Stimulated activated CD8-positive, alpha-beta memory T cell treated with anti-CD3 and anti-CD28 coated beads, Interleukin-15, amount 100 ng/mL, for 1 hour (primary cell): ENCODE measurements around the gene RPA3.

Experiments
- DNase-seq: peaks from one replicate; pipeline ENCODE4 v3.0.0-alpha.2; 2020; ENCODE audit warnings: low read depth

RPA3 gene

GRCh38 chr7:7653593-7654187 is 64.7 kb downstream of the RPA3 start:
- DNase-seq = no peak

DNA sequence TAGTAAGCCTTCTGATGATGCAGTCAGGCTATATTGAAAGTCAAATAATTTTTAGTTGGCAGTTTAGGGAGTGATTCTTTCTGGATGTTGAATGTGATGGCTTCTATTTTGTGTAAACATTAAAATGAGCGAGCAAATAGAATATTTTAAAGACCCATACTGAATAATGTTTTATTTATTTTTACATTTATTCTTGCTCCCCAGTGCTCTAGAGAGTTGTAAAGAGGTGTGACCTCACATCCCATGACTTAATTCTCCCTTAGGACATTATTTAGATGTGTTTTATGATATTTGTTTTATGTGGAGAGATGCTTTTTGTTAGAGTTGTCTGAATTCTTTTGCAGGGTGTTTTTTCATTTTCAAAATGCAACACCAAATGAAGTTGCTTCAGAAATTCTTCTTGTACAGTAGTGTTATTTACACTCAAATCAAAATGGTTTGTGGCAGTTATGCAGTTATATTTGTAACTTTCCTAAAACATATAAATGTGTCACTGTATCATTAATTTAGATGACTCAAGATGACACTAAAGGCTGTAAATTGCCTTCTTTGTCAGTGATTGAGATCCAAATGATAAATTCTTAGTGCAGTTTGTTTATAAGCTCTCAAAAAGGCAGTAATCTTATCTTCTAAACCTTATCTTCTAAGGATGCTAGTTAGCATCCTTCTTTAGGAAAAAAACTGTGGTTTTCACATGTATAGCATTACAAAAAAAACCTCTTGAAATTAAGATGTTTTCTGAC is 65.4 kb downstream of the RPA3 start:
- DNase-seq = no peak

DNA sequence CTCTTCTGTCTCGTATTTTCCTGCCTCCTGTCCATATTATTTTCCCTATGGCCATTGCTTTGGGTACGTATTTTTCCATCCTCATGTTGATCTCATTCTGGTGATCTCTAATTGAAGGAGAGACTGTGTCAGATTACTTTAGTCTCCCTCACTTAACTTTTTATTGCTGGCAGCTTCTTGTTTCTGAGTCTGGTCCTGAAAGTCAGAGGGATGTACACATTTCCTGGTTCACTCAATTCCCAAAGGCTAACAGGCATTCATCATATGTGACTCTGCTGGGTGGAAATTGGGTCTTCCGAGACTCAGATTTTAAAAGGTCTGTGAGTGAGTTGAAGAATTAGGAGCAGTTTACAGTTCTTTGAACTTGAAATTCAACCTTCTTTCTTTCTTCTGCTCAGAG is 66.9 kb downstream of the RPA3 start:
- DNase-seq = no peak

DNA sequence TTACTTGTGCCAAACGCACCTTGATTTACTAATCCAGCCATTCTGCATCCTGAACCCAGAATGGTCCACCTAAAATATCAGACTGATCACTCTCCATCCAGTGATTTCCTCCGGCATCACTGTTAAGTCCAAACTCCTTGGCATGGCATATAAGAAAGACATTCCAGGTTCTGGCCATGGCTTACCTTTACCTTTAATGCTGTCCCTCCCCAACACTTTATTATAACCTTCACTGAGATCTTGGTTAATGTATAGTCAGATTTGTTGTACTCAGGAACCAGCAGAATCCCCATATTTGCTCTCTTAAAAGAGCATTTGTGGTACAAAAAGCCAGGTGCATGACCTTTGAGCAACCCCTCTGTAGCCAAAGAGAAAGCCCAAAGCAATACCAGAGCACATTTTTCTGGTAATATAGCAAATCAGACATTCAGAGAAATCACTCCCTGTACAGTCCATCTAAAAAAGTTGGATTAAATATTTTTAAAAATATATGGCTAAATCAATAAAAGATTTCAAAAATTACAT is 67.7 kb downstream of the RPA3 start:
- no peak for DNase-seq

DNA sequence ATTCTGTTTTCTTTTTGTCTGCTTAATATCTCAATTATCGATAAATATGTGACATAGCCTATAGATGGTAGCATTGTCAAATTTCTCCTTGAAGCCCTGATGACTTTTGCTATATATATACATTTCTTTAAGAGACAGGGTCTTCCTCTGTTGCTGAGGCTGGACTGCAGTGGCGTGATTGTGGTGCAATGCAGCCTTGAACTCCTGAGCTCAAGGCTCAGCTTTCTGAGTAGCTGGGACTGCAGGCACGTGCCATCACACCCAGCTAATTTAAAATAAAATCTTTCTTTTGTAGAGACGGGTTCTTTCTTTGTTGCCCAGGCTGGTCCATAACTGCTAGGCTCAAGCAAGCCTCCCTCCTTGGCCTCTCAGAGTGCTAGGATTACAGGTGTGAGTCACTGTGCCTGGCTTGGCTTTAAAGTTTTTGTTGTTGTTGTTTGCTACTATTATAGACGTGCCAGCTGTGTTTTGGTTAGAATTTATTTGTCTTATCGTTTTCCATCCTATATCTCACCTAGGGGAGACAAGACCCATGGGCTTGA is 70.8 kb downstream of the RPA3 start:
- no peak for DNase-seq

DNA sequence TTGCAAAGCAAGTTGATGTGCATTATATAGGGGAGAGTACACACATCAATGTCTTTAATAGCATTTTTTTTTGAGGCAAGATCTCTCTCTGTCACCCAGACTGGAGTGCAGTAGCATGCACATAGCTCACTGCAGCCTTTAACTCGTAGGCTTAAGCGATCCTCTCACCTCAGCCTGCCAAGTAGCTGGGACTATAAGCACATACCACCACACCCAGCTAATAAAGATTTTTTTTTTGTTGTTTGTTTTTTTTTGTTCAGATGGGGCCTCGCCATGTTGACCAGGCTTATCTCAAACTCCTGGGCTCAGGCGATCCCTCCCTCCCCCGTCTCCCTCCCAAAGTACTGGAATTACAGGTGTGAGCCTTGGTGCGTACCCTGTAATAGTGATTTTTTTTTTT is 76.3 kb downstream of the RPA3 start:
- DNase-seq = no peak

GRCh38 chr7:7641129-7641663 is 77.2 kb downstream of the RPA3 start:
- no peak for DNase-seq

- DNase-seq = peak; percentile 94
Observed at GRCh38 chr7:7640221-7641128, 77.9 kb downstream of the RPA3 start, which contains the start of gene UMAD1. UMAD1 (plus strand) TSS chr7:7640752; CDS start chr7:7673372, 32,620 bp downstream.

GRCh38 chr7:7639847-7640220 is 78.6 kb downstream of the RPA3 start:
- DNase-seq = no peak

GRCh38 chr7:7639421-7639820 is 79.0 kb downstream of the RPA3 start:
- DNase-seq = no peak

DNA sequence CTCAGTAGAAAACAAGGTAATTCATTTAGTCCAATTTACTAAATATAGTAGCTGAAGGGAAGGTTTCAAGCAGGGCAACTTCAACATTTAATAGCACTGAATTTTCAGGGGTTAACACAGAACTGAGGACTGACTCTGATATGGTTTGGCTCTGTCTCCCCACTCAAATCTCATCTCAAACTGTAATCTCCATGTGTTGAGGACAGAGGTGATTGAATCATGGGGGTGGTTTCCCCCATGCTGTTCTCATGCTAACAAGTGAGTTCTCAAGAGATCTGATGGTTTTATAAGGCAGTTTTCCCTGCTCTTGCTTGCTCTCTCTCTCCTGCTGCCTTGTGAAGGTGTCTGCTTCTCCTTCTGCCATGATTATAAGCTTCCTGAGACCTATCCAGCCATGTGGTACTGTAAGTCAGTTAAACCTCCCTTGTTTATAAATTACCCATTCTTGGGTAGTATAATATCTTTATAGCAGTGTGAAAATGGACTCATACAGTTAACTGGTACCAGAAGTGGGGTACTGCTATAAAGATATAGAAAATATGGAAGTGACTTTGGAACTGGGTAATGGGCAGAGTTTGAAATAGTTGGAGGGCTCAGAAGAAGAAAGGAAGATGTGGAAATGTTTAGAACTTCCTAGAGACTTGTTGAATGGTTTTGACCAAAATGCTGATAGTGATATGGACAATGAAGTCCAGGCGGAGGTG is 87.6 kb downstream of the RPA3 start:
- no peak for DNase-seq

- no peak for DNase-seq
Observed at GRCh38 chr7:7628476-7628875, 89.9 kb downstream of the RPA3 start.

- no peak for DNase-seq
Observed at GRCh38 chr7:7620644-7621210, 97.7 kb downstream of the RPA3 start.

GRCh38 chr7:7620236-7620635 is 98.2 kb downstream of the RPA3 start:
- DNase-seq = no peak

GRCh38 chr7:7618410-7618809 is 100.0 kb downstream of the RPA3 start:
- DNase-seq = no peak

DNA sequence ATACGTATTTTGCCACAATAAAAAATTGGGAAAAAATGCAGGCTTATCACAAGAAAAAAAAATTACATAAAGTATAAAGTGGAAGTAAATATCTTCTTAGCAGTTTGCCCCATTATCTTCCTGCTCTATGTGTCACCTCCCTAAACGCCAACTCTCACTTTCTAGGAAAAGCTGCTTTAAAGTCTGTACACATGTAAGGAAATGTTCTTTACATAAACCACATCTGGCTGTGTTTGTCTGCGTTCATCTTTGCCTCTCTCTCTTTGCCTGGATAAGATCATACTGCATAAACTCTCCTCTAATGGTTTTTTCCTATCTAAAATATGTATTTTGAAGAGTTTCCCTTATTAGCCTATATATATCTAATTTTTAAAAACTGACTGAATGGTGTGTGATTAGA is 100.9 kb downstream of the RPA3 start:
- DNase-seq = no peak

DNA sequence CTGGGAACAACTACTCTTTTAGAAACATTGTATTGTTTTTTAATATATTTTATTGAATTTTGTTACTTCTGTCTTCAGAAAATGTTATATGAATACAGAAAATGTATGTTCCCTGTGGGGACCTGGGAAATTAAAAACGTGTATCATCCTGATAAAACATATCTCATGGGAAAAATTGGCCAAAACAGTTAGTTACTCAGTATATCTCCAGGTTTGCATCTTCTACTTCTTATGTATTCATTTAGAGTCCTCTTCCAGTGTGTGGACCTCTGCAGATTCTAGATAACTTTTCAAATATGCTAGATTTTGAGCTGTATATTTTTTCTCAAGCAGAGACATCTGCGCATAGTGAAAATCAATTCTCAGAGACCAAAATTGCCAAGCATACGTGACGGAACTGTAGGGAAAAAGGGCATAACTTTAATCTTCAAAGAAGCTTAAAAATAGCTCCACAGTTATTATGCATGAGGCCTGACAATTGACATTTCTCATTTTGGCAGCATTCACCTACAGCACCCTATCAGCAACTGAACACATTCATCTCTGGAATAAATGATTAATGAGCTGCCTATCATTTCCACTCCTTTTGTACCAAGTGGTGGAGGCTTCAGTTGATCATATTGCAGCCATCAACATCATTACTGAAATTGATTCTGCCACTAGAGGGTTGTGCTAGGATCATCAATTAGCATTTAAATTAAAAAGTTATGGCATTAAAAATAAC is 104.2 kb downstream of the RPA3 start:
- DNase-seq = no peak

DNA sequence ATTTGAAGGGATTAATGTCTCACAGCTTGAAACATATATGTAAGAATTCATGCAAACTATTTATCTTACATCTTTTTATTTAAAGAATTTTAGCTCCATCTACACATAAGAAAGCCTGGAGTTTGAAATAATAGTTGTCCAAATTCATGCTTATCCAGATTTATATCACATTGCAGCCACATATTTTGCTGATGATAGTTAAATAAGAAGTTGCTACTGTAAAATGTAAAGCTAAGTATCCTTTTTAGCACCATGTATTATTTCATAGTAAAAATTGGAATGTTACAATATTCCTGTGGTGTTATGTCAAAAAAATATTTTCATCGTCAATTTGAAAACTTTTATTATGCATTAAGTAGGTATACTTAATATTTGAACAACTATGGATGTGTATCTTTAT is 105.2 kb downstream of the RPA3 start:
- DNase-seq = no peak

- DNase-seq = no peak
Observed at GRCh38 chr7:7612519-7612918, 105.9 kb downstream of the RPA3 start.

GRCh38 chr7:7609330-7609729 is 109.1 kb downstream of the RPA3 start:
- no peak for DNase-seq
